Stimulated activated CD4-positive, alpha-beta T cell treated with anti-CD3 and anti-CD28 coated beads, Interleukin-4, amount 100 ng/mL, for 48 hours (primary cell): ENCODE results near the gene NPTX1.

Experiments used
- DNase-seq, 2 donors: peaks; one replicate each; pipeline ENCODE4 v3.0.0-alpha.2; 2020; ENCODE audit warnings: low read depth in 2 of 2

NPTX1 gene

GRCh38 chr17:80459234-80459633 is 17.2 kb downstream of the NPTX1 start:
- no peak for DNase-seq

GRCh38 chr17:80458016-80458415 is 18.4 kb downstream of the NPTX1 start:
- DNase-seq = no peak

GRCh38 chr17:80457236-80457856 is 19.1 kb downstream of the NPTX1 start:
- DNase-seq = no peak

DNA sequence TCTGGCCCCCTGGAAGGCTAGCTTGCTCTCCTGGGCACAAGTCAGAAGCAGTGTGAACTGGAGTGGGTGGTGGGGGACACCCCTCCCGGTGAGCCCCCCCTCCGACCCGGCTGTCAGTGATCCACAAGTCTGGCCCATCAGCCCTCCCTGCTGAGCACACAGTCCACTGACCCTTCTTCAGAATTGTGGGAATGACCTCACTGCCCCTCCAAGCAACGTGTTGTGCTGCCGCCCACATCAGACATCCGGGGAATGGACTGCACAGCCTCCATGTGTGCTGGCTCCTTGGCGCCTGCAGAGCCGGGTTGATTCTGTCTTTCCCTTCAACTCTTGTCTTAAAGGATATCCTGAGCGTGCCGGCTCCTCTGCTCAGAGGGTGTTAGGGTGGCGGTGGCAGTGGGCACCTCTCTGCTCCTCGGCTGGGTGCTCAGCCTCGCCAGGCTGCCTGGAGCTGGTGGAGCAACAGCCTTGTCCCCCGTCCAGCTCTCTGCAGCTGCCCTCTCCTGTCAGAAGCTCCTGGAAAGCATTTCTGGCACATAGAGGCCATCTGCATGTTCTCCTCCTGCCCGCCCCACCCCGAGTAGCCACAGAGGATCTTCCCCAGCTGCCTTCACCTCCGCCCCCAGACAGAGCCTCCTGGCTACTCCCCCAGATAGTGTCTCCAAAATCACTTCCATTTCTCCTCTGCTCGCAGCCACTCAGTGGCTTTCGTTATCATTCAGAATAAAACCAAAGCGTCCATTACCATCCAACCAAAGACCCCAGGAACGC is 19.8 kb downstream of the NPTX1 start:
- no peak for DNase-seq

DNA sequence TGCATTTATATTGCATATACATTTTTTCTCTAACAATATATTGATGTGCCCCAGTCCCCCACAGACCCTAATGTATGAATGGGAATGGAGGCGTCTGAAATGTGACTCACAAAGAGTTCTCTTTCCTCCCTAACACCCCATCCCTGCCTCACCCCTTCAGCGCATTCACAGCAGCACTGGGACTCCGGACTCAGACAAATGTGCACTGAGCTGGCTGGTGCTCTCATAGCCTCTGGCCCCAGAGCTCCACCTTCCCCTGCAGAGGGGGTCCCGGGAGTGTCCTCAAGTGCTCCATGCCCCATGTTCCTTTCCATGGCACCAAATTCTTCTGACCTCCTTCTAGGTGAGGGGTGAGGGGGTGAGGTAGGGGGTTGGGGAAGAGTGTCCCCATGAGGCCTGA is 20.6 kb downstream of the NPTX1 start:
- DNase-seq = no peak

DNA sequence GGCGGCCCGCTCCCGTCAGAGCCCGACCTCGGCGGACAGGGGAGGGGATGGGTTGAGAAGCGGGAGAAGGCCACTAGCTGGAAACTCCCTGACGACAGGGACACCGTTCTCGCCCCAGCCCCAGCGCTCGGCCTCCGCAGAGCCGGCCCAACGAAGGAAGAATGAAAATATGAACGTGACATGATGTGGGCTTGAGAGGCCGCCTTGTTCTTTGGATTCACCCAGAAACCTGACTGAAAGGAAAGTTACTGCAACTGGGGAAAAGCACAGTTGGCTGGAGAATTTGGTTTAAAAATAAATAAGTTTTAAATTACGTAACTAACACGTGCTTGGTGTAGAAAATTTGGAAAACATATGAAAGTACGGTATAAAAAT is 21.1 kb downstream of the NPTX1 start:
- peak in 1 of 2 donors; percentile 36 for DNase-seq

DNA sequence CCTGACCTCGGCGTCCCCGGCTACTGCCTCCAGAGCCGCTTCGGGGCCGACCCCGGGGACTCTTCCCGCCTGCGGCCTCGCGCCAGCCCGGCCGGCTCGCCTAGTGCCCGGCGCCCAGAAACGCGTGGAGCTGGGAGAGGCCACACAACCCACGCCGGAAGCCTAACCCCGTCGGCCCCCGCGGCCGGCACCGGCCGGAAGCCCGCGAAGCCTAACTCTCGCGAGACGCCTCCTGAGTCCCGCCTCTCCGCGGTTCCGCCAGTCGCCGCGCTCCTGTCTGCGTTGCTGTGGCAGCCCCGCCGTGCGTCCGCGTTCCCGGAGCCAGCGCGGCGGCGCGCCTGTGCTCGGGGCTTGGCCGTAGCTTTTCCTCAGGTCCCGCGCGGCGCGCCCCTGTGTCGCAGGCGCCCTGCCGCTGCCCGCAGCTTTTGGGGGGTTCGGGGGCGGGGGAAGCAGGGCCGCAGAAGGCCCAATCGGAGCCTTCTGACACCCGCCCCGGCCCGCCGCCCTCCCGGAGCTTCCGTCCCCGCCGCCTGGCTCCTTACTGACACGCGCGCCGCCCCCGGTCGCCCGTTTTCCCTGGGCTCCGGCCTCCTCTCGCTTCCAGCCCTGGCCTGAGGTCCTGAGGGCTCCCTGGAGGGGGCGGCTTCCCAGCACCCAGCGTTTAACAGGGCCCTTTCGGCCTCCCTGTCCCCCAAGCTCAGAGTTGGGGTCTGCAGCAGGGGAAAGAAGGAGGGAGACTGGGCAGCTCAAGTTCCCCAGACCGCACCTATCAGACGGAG is 21.7 kb downstream of the NPTX1 start:
- DNase-seq = peak; percentile 94 to 96

- DNase-seq = no peak
Observed at GRCh38 chr17:80453998-80454556, 22.3 kb downstream of the NPTX1 start.

DNA sequence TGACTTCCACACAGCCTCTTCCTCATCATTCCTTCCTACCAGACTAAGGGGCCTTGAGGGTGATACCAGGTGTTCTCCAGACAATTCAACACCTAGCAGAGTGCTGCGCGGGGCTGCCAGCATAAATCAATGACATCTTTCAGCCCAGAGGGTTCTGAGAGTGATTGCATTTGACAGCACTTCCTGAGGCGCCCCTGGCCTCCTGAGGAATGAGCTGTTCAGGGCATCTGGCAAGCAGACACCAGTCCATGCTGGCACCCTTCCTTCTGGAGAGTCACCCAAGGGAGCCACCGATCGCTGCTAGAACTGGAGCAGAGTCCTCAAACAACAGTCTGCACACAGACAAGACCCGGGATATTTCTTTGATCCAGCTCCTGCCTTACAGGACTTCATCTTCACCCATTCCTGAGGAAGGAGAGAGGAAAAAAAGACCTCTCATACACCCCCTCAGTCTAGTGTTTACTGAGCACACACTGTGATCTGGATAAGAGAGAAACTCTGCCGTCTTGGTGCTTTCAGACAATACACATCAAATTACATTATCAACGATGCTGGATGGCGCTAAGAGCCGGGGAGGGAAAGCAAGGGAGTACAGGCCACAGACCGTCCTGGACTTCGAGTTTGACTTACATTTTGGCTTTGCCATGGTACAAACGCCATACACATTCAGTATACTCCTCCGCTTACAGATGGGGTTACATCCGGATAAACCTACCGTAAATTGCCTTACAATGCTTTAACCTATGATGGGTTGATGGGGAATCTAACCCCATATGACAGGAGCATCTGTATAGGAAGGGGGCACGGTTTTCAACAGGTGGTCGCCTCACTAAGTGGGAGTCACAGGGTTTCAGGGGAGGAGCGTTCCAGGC is 23.0 kb downstream of the NPTX1 start:
- DNase-seq = no peak

DNA sequence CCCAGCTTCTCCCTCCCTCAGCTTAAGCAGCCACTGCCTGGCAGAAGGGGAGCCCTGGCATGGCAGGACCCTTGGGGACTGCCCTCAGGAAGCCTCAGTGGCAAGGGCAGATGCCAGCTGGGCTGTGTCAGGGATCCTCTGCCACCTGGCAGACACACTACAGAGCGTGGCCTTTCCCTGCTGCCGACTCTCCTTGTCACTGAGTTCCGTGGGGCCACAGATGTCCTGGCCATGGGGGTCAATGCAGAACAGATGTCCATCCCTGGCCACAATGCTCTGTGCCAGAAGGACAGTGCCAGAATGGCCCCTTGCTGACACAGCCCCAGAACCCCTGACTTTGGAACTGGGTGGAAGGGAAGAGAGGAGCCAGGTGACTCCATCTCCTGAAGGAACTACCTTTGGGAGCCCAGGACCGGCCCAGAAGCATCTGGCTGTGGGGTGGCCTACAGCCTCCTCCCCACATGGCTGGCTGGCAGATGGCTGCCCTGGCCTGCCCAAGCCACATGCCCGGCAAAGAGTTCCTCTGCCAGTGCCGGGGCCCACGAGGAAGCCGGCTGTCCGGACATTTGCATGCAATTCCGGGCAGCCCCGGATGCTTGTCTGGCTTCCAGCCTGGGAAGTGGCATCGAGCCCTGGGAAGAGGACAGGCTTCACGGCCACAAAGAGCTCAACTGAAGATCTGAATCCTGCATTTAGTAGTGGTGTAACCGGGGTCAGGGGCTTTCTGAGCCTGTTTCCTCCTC is 24.1 kb downstream of the NPTX1 start:
- no peak for DNase-seq

GRCh38 chr17:80451104-80451775 is 25.2 kb downstream of the NPTX1 start:
- no peak for DNase-seq

DNA sequence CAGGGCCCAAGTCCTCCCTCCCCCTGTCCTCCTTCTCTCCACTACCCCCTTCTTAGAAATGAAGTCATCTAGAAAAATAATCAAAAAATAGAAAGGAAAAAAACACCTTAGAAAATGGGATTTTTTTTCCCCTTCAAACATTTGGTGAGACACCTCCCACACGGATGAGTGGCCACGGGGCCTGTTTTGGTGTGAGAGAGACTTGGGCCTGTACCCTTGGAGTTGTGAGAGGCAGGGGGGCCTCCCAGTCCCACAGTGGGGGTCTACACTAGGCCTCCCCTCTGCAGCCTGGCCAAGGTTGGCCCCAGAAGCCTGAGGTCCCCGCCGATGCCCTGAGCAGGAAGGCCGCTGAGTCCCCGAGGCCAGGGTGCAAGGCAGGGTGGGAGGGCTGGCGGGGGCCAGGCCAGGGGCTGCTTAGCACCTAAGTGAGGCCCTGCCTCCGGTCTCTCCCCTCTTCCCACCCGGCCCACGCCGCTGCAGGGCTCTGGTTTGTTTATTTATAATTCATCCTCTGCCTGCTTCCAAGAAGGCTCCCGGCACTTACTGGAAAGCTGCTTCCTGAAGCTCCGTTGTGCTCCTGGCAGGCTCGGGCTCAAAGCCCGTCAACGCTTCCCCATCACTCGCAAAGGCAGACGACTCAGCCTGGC is 26.4 kb downstream of the NPTX1 start:
- DNase-seq = no peak

DNA sequence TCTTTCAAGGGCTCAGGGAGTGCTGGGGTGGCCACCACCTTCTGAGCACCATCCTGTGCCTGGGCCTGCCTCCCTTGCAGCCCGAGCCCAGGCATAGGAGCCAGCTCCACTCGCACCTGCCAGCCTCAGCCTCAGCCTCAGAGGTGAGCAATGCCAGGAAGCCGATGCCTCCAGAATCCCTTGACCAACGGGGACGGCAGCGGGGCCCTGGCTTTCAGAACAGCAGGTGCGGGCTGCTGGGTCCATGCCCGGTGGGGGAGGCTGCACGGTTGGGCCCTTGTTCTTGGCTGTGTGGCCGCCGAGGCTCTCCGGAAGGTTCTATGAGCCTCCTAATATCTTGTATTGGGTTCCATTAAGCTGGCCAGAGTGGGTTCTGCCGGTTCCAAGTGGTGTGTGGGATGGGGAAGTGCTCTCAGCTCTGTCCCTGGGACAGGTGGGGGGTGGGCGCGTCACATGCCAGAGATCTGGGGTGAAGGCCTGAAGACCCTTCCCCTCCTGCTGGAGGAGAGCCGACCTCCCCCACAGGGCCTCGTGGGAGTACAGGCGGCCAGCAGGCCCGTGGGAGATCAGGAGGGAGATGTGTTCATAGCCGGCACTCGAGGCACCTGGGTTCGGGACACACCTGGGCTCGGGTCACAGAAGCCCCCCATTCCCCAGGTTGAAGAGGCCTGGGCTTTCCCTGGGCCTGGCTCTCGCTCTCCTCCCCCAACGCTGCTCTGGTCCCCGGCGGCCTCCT is 27.0 kb downstream of the NPTX1 start:
- no peak for DNase-seq

GRCh38 chr17:80447790-80448189 is 28.6 kb downstream of the NPTX1 start:
- DNase-seq = no peak

DNA sequence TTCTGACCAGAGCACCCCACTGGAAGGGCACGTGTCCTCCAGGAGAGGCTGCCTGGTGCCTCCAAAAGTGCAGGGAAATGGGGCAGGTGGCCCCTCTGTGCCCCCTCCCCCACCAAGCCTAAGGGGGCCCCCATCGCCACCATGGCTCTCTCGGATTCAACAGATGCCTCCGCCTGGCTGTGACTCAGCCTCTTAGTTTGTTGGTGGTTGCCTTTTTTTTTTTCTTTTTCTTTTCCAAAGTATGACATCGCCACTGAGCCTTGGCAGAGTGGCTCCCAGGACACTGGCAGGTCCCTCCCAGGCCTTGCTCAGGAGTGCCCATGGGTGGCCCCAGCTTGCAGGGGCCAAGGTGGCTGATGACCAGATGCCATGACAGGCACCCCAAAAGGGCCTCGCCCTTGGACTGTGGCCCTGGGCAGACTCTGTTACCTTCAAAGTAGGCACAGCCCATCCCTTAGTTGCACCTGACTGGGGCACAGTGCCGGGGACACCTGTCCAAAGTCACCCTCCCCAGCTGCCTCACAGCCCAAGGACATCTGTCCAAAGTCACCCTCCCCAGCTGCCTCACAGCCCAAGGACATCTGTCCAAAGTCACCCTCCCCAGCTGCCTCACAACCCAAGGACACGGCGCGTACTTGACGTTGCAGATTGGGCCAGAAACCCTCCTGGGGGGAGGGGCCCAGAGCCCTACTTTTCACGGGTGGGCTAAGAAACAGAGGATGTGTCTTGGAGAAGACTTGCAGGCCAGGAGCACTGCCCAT is 29.6 kb downstream of the NPTX1 start:
- no peak for DNase-seq

DNA sequence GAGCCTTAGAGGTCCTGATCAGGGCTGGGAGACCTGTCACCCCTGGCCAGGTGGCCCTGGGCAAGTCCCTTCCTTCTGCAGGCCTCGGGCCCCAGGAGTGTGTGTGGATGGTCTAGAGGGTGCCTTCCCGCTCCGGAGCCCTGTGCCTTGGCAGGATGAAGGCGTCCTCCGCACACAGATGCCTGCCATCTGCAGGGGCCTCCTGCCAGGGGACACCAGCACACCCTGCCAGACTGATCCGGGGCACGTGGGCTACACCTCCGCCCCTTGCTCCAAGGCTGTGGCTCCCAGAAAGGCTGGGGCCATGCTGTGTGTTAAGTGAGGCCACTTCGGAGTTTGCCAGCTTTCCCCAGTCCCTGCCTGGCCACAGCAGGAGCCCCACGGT is 30.7 kb downstream of the NPTX1 start:
- no peak for DNase-seq

GRCh38 chr17:80445007-80445725 is 31.2 kb downstream of the NPTX1 start:
- DNase-seq = no peak

- no peak for DNase-seq
Observed at GRCh38 chr17:80444644-80444979, 31.8 kb downstream of the NPTX1 start.
